GM21576 (cell line): ENCODE measurements around the gene OSBPL10.

ENCODE experiments used
- ATAC-seq: cut with Tn5 transposase; IDR thresholded peaks from one replicate; pipeline ENCODE4 v1.9.1; 2021; ENCODE audit warnings: mild to moderate bottlenecking, moderate library complexity; ENCODE audit not compliant: unreplicated experiment

Gene OSBPL10

DNA sequence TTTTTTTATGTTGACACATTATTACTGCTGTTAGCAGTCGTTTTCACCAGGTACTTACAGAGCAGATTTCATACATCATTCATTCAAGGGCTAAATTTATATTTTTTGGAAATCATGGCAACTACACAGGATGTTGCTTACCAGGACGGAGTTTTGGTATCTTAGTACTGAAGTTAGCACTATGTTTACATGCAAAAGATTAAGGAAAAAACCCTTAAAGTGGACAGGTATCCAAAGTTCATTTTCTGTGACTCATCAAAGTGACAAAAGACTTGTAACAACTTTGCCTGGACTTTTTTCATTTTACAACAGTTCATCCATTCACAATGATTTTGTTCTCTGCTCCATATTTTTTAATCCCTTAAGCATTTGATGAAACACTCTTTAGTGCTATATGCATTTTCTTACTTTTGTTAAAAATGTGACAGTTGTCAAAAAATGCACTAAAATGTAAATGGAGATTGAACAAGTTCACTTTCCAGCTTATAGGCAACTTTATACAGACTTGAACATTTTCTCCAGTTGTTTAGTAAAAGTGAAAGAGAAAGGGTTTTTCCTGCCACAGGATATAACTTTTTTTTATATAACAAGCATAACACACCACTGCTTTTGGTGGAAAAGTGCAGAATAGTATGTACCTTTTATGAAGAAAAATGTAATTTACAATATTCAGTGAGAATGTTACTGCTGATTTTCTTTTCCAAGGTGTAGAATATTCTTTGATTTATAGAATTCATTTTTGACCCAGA lies 344.2 kb downstream of the OSBPL10 start:
- no peak for ATAC-seq

DNA sequence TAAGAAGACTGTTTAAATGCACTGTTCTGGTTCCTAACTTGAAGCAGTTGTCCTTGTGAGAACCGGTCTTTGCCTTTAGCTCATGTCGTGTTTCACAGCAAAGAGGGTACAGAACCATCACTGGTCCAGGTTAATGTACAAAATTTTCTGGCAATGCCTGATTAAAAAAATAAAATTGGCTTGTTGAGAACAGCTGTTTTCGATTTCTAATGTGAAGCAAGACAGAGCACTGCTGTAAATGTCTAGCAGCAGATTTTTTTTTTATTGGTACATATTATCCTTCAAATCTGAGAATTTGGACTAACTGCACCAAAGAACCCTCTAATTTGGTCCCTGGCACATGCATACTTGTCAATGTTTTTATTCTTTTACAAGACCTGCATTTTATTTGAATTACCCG lies 345.0 kb downstream of the OSBPL10 start:
- no peak for ATAC-seq

DNA sequence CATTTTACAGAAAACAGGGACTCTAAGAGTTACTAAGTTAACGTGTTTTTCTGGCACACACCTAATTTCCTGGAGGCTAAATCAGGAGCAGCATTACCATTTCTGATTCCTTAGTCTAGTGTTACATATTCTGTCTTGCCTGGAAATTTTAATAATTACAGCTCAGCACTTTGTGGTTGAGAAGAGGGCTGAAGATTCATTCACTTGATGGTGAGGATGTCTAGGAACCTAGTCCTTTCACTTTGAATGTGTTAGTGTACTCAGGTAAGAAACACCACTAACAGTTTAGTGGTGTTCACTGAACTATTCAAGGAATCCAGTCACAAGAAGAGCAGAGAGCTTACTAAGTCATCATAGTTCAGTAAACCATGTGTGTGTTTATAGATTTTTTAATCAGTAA lies 345.5 kb downstream of the OSBPL10 start:
- ATAC-seq = no peak

DNA sequence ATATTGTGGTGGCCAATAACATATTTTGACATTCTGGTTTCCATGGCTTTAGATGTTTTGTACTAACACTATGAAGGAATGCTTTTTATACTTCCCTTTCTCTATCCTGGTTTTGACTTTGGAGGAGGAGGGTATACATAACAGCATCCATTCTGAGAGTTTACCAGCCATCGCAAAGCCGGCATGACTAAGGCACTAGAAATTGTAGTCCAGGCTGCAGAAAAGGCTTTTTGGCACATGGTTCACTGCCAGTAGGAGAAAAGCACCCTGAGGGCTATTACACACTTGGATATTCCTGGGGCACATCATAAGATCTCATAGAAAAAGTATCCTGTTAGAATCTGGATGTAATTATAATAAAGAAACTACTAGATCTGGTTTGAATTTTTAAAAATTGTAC lies 346.6 kb downstream of the OSBPL10 start:
- no peak for ATAC-seq

DNA sequence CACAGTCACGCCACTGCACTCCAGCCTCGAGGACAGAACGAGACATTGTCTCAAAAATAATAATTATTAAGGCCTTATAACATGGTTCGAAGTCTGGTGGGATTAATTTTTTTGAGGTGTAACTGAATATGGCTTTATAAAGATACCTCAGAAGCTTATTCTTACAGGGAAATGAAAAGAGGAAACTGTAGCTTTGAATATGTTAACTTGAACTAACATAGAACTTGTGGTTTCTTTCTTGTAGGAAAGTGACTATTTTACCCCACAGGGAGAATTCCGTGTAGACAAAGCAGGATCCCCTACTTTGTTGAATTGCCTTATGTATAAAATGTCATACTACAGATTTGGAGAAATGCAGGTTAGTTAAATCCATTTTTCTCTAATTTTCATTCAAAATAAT lies 352.0 kb downstream of the OSBPL10 start:
- ATAC-seq = no peak

DNA sequence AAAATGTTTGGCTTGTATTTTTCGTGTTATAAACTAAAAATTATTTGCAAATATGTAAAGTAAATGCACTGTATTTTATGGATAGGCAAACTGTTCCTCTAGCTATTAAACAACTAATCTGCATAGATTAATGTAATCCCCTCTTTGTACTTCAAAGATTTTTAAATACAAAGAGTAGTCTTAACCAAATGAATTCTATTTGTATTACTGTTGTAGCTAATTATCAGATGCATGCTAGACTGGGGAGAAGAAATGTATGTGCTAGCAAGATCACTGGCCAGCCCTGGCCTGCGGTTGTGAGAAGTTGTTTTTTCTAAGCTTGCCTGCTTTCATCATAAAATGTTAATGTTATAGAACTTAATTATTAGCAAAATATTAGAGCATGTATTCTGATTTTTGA lies 355.7 kb downstream of the OSBPL10 start:
- ATAC-seq = no peak

DNA sequence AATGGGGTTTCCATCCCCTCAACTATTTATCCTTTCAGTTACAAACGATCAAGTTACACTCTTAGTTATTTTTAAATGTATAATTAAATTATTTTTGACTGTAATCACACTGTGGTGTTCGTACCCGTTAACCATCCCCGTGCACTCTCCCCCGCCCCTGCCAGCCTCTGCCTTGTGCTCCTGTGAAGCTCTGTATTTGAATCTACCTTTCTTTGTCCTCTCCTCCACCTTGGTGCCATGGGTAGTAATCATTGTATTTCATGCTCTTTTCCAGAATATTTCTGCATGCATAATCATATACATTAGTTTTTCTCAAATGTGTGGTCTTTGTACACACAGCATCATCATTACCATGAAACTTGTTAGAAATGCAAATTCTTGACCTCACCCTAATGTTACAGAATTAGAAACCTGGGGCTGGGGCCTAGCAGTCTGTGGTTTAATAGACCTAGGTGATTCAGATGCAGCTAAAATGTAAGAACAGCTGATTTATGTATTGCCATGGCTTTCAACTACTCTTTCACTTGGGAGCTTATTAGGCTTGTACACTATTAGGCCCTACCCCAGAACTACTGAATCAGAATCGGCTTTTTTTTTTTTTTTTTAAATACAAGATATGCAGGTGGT lies 356.9 kb downstream of the OSBPL10 start:
- no peak for ATAC-seq

DNA sequence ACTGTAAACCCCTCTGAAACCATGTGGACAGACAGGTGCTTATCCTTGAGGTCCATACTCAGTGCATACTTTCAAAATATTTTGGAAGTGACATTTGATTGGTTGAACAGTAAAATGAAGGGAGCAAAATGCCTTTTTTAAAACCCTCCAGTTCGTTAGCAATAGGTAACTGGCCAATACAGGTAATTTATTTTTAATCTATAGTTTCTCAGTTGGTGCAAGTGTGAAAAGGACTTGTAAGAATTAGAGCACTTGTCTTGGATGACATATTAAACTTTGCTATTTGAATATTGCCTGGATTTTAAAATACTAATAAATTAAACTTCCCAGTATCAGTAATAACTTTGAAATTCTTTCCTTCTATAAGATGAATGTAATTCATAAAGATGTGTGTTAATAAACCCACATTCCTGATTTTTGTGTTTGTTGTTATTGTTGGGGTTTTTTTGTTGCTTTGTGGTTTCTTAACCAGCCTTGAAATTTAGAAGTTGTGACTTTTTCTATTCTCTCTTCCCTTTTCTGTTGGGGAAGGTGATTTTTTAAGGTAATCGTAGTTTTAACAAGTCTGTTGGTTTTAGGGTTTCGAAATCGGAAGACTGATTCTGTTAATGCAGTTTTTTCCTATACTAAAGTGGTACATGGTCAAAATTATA lies 358.3 kb downstream of the OSBPL10 start:
- peak; percentile 61 for ATAC-seq

DNA sequence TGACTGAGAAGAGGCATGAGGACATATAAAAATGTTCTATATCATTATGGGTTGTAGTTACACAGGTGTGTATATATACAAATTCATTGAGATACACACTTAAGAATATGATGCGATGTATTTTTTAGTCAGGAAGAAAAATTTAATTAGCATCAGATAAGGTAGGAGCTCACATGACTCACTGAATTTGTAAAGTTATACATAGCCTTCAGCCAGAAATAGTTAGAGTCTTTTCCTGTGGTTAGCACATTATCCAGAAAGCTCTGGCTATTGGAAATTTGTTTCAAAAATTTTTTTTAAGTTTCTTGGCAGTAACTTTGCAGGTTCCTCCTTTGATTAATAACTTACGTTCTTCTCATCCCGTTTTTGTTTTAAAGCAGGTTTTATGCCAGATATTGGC lies 359.7 kb downstream of the OSBPL10 start:
- no peak for ATAC-seq

DNA sequence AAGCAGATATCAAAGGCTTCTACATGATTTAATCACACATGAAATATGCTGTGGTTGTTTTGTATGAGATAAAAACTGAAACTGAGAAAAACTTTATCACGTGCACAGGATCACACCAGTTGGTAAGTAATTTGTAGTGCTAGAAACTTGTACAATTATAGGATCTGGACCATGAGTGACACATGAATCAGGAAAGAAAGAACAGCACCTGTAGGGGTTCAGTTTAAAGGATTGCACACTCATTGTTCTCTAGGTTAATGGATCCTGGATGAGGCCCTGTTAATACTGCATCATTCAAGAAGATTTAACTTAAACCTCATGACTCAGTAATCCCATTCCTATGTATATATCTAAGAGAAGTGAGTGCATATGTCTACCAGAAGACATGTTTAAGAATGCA lies 360.4 kb downstream of the OSBPL10 start:
- no peak for ATAC-seq

DNA sequence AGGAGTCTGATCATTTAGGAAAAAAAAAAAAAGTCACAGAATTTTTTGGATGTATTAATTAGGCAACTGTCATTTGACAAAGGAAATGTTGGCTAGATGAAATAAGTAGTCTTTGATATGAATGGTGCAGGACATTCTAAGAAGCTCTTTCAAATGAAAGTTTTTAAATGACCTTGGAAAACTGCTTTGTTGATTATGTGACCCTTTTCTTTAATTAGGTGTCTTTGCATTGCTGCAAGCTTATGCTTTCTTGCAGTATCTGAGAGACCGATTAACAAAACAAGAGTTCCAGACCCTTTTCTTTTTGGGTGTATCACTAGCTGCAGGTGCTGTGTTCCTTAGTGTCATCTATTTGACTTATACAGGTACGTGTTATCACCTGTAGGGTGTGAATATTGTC lies 364.4 kb downstream of the OSBPL10 start:
- no peak for ATAC-seq

DNA sequence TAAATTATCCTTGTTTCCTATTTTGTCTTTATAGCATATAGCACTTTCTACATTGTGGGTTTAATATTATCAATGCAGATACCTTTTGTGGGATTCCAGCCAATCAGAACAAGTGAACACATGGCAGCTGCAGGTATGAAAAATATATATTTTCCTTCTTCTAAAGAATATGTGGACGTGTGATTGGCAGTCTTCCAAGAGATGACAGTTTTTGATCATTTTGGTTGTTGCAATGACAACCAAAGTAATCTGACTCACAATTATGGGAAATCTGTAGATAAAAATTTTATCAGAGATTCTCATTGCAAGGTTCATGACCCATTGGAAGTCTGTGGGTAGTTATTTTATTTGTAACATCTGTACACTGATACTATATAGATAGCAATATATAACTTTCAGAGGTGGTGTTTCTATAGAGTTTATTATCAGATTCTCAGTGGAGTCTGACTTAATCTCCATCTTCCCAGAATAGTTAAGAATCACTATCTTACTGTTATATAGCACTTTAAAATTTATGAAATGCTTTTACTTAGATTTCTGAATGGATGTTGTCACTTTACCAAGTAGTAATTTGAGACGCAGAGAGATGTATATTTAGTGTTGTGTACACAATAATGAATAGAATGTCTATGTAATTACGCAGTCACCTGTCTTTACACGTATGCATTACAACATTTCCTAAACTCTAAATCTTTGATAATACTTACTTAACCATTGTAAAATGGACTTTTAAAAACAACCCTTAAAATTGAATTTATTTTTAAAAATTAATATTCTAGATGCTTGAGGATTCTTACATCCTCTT lies 365.8 kb downstream of the OSBPL10 start:
- no peak for ATAC-seq

DNA sequence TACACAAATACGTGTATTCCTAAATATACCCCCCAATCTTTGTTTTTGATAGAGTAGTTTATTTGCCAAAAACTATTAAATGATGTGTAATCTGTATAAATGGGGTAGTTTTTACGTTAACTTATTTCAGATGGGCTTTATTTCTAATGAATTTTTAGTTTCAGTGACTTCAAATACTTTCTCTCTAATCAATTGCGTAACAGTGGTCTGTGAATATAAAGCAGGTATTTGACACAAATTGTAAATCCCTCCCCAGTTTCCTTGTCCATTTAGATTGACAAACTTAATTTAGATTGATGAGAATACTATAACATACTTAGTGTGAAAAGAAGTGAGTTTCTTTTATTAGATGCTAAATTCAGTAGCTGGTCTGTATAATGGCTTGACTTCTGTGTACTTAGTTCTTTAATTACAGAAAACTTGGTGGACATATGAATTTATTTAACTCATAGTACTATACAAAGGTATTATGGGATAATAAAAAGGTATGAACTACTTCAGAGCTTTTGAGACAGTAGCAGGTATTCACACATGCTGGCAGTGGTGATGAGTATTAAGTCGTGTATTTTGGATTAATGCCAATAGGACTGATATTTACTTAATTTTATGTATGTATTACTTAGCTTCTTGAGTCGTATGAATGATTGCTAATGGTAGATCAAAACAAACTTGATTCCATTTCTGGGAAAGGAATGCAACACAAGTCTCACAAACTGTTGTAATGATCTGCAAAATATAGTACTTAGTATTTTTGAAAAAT lies 366.7 kb downstream of the OSBPL10 start:
- no peak for ATAC-seq

DNA sequence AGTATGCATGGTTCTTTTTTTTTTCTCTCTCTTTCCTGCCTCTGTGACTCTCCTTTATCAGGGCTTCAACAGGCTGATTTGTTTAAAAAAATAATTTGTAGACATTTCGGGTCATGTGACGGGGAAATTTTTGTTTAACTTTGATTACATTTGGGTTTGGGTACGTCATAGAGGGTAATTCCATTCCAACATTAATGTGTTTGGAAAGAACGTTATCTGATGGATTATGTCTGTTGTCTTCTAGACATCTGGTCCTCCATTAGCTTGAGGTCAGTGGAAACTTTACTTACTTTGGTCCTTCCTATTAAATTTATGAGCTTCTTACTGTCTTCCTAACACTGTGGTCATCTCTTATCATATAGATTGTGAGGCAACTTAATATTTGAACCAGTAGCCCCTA lies 367.4 kb downstream of the OSBPL10 start:
- ATAC-seq = no peak

DNA sequence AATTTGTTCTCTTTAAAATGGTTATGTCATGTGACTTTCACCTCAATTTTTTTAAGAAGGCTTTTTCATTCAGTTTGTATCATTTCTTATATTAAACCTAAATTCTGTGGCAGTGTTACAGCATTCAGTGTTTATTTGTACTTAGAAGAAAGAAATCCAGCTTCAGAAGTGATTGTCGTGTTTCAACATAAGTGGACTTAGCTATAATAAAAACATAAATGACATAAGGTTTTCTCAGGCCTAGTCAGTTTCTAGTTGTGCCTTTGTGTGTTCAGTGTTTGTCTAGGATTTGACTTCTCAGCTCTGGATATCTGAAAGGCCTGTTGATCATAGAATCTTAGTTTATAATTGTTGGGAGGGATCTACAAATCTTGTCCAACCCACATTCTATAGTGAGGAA lies 367.9 kb downstream of the OSBPL10 start:
- no peak for ATAC-seq
